ENCODE data around the gene A1CF. TPM values are rescaled to one million over a fixed set of nuclear protein-coding genes. Genes with fewer than 3 reads are reported as not detected.

Gene A1CF
- total RNA-seq, 2 experiments from 2014 or later = not detected

GRCh38 chr10:50799595-50799994, 85.8 kb downstream of the A1CF start:
- no peak for TF ChIP-seq CTCF (IDR thresholded peaks at IDR 0.05)
- no peaks in the 10 kb centered on the region for H3K36me3 Mint-ChIP-seq (ENCODE audit: low read depth)
- no peak overlapping the region for H3K4me3 Mint-ChIP-seq
- H3K9me3 Mint-ChIP-seq = peaks cover 2% of the 10 kb centered on the region
- H3K4me1 Mint-ChIP-seq (ENCODE audit: low read depth) = no peaks in the 10 kb centered on the region
- H3K4me3 ChIP-seq (ENCODE audit: low read length) = no peak overlapping the region
- peaks cover 2 to 8% of the 10 kb centered on the region in 2 experiments for H3K27me3 ChIP-seq (ENCODE audit: control insufficient read depth in 1 of 2, insufficient read depth in 2 of 2, low read length in 2 of 2)
- H3K27ac Mint-ChIP-seq = no peak overlapping the region
- ChIA-PET POLR2A (no interaction called here), CTCF (interaction anchor here (0.5 kb wide), 1 partner anchor 738 kb away, joined by 3 read pairs; no protein-coding TSS in a partner anchor)
- H3K4me1 ChIP-seq (ENCODE audit: insufficient read depth, low read length) = no peaks in the 10 kb centered on the region
- DNase-seq (no peak), ATAC-seq (ENCODE audit: poor library complexity) (no peak)
- no peaks in the 10 kb centered on the region for H3K36me3 ChIP-seq (ENCODE audit: insufficient read depth, low read length)
- intact Hi-C loops (cut with DNase I, micrococcal nuclease) = no loop called here
- H3K27ac ChIP-seq (ENCODE audit: low read depth in 1 of 2, low read length in 2 of 2) = no peak overlapping the region
- no peaks in the 10 kb centered on the region for H3K9me3 ChIP-seq (ENCODE audit: control insufficient read depth in 1 of 2, insufficient read depth in 1 of 2, low read length in 2 of 2)
- peaks cover 21% of the 10 kb centered on the region for H3K27me3 Mint-ChIP-seq

DNA sequence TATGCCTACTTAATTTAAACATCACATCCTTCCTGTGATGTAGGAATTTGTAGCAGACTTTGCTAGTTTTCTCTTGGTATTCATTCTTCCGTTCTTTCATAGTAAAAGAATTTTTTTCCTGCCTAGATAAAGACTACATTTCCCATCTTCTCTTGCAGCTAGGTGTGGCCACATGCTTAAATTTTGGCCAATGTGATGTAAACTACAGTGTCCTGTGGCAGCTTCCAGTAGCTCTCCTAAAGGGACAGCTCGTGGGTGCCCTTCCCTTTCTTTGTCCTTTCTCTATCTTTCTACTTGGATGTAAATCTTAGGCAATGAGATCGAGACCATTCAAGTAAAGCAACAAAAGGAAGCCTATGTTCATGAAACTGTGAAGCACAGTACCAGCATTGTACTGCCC, 87.1 kb downstream of the A1CF start:
- POLR2A ChIA-PET = no interaction called here
- Mint-ChIP-seq H3K9me3 (peaks cover 2% of the 10 kb centered on the region), H3K27me3 (peaks cover 21% of the 10 kb centered on the region), H3K36me3 (ENCODE audit: low read depth) (no peaks in the 10 kb centered on the region), H3K4me3 (no peak overlapping the region), H3K27ac (no peak overlapping the region), H3K4me1 (ENCODE audit: low read depth) (no peaks in the 10 kb centered on the region)
- peaks cover 2 to 8% of the 10 kb centered on the region in 2 experiments for H3K27me3 ChIP-seq (ENCODE audit: control insufficient read depth in 1 of 2, insufficient read depth in 2 of 2, low read length in 2 of 2)
- no peak overlapping the region for H3K4me3 ChIP-seq (ENCODE audit: low read length)
- intact Hi-C loops (cut with DNase I, micrococcal nuclease) = no loop called here
- DNase-seq (no peak), ATAC-seq (ENCODE audit: poor library complexity) (no peak)
- H3K36me3 ChIP-seq (ENCODE audit: insufficient read depth, low read length) = no peaks in the 10 kb centered on the region
- CTCF ChIA-PET = no interaction called here
- H3K27ac ChIP-seq (ENCODE audit: low read depth in 1 of 2, low read length in 2 of 2) = no peak overlapping the region
- no peak for TF ChIP-seq CTCF (IDR thresholded peaks at IDR 0.05)
- H3K4me1 ChIP-seq (ENCODE audit: insufficient read depth, low read length) = no peaks in the 10 kb centered on the region
- no peaks in the 10 kb centered on the region for H3K9me3 ChIP-seq (ENCODE audit: control insufficient read depth in 1 of 2, insufficient read depth in 1 of 2, low read length in 2 of 2)

GRCh38 chr10:50796693-50797092, 88.7 kb downstream of the A1CF start:
- Histone ChIP-seq H3K27me3 (ENCODE audit: control insufficient read depth in 1 of 2, insufficient read depth in 2 of 2, low read length in 2 of 2) (peaks cover 2 to 8% of the 10 kb centered on the region in 2 experiments), H3K9me3 (ENCODE audit: control insufficient read depth in 1 of 2, insufficient read depth in 1 of 2, low read length in 2 of 2) (no peaks in the 10 kb centered on the region), H3K27ac (ENCODE audit: low read depth in 1 of 2, low read length in 2 of 2) (no peak overlapping the region), H3K36me3 (ENCODE audit: insufficient read depth, low read length) (no peaks in the 10 kb centered on the region), H3K4me3 (ENCODE audit: low read length) (no peak overlapping the region), H3K4me1 (ENCODE audit: insufficient read depth, low read length) (no peaks in the 10 kb centered on the region)
- H3K4me1 Mint-ChIP-seq (ENCODE audit: low read depth) = no peaks in the 10 kb centered on the region
- peaks cover 2% of the 10 kb centered on the region for H3K9me3 Mint-ChIP-seq
- no peak overlapping the region for H3K27ac Mint-ChIP-seq
- ChIA-PET CTCF (no interaction called here), POLR2A (no interaction called here)
- no peaks in the 10 kb centered on the region for H3K36me3 Mint-ChIP-seq (ENCODE audit: low read depth)
- H3K4me3 Mint-ChIP-seq = no peak overlapping the region
- no peak for TF ChIP-seq CTCF (IDR thresholded peaks at IDR 0.05)
- ATAC-seq (ENCODE audit: poor library complexity) (no peak), DNase-seq (no peak)
- H3K27me3 Mint-ChIP-seq = peaks cover 21% of the 10 kb centered on the region
- intact Hi-C loops (cut with DNase I, micrococcal nuclease) = no loop called here

All from CD4-positive, alpha-beta T cell (primary cell).